IMR-90 (cell line): ENCODE data around the gene CPTP. TPM values are rescaled to one million over a fixed set of nuclear protein-coding genes. Genes with fewer than 3 reads are reported as not detected.
A peak's percentile ranks its signal among the peaks of the same experiment; 100 is the strongest.

Experiments
- ATAC-seq: fragments of 200-7000 bp; cut with Tn5 transposase; 2 replicates; pipeline ENCODE4 v1.9.1; 2020; ENCODE audit warnings: low read depth, mild to moderate bottlenecking, moderate library complexity
- BruUV-seq: library from RNA; stranded (reverse); fragments of 400-500 nt; replicated peaks from 2 replicates; lab custom pipeline; 2021; lab: Mats Ljungman, UMichigan
- CTCF ChIA-PET: fragments of 300-600 bp; formaldehyde crosslinking; extraction: SDS; loops from one replicate; lab custom pipeline; 2021; ENCODE audit warnings: antibody characterized with exemption; lab: Yijun Ruan, JAX
- POLR2A ChIA-PET: fragments of 300-600 bp; sonication (Branson Sonifier 250); formaldehyde crosslinking; loops from one replicate; lab custom pipeline; 2022; ENCODE audit warnings: antibody characterized with exemption; ENCODE audit not compliant: unreplicated experiment; lab: Charles Lee
- DNase-seq: peaks from one replicate; pipeline ENCODE4 v3.0.0; 2013
- H2AFZ ChIP-seq: replicated peaks from 2 replicates; pipeline ENCODE3; 2013; ENCODE audit warnings: low read length, mild to moderate bottlenecking; ENCODE audit not compliant: poor library complexity
- H2AK5ac ChIP-seq: 2 replicates; pipeline ENCODE4 v1.6.1; 2013; ENCODE audit warnings: low read depth, low read length, inconsistent platforms
- H2AK9ac ChIP-seq: replicated peaks from 2 replicates; pipeline ENCODE3; 2013; ENCODE audit warnings: mild to moderate bottlenecking, low read depth, low read length, moderate library complexity; ENCODE audit not compliant: poor library complexity
- H2BK120ac ChIP-seq: 2 replicates; pipeline ENCODE4 v1.6.1; 2013; ENCODE audit warnings: low read depth, low read length, inconsistent platforms
- H2BK15ac ChIP-seq: 3 replicates; pipeline ENCODE4 v1.6.1; 2013; ENCODE audit warnings: low read depth, low read length, inconsistent platforms
- H2BK20ac ChIP-seq: 2 replicates; pipeline ENCODE4 v1.6.1; 2013; ENCODE audit warnings: low read depth, mild to moderate bottlenecking, inconsistent platforms, low read length, moderate library complexity
- H2BK5ac ChIP-seq: 2 replicates; pipeline ENCODE4 v1.6.1; 2013; ENCODE audit warnings: mild to moderate bottlenecking, low read depth, low read length, inconsistent platforms; ENCODE audit not compliant: poor library complexity, severe bottlenecking
- H3K14ac ChIP-seq: replicated peaks from 2 replicates; pipeline ENCODE4 v1.6.1; 2013; ENCODE audit warnings: low read depth, low read length, inconsistent platforms
- H3K18ac ChIP-seq: 2 replicates; pipeline ENCODE4 v1.6.1; 2013; ENCODE audit warnings: low read depth, low read length, control low read depth
- H3K23ac ChIP-seq: 2 replicates; pipeline ENCODE4 v1.6.1; 2013; ENCODE audit warnings: low read depth, low read length, inconsistent platforms
- H3K27ac ChIP-seq: 2 replicates; pipeline ENCODE4 v1.5.1; 2013; ENCODE audit warnings: mild to moderate bottlenecking, control low read depth, low read length; ENCODE audit not compliant: insufficient read depth
- H3K27me3 ChIP-seq: 2 replicates; pipeline ENCODE4 v1.6.1; 2013; ENCODE audit warnings: low read length; ENCODE audit not compliant: control insufficient read depth, insufficient read depth
- H3K36me3 ChIP-seq: 2 replicates; pipeline ENCODE4 v1.6.1; 2013; ENCODE audit warnings: low read length, mixed read lengths; ENCODE audit not compliant: control insufficient read depth, insufficient read depth
- H3K4ac ChIP-seq: 2 replicates; pipeline ENCODE4 v1.6.1; 2013; ENCODE audit warnings: low read depth, low read length, inconsistent platforms
- H3K4me1 ChIP-seq: 2 replicates; pipeline ENCODE4 v1.6.1; 2013; ENCODE audit warnings: low read length, mixed read lengths; ENCODE audit not compliant: control insufficient read depth, insufficient read depth
- H3K4me2 ChIP-seq: 2 replicates; pipeline ENCODE4 v1.6.1; 2013; ENCODE audit warnings: low read depth, mild to moderate bottlenecking, control low read depth, low read length, moderate library complexity
- H3K4me3 ChIP-seq: 2 replicates; pipeline ENCODE4 v1.5.1; 2013; ENCODE audit warnings: low read depth, mild to moderate bottlenecking, control low read depth, low read length, moderate library complexity; ENCODE audit not compliant: insufficient read depth
- H3K56ac ChIP-seq: 2 replicates; pipeline ENCODE4 v1.6.1; 2013; ENCODE audit warnings: low read length, inconsistent platforms; ENCODE audit not compliant: insufficient read depth; ENCODE audit errors: extremely low read depth
- H3K79me1 ChIP-seq, 2 experiments: 2 replicates each; pipeline ENCODE4 v1.6.1; 2013; ENCODE audit warnings: low read length in 2 of 2, inconsistent platforms in 1 of 2, low read depth in 1 of 2
- H3K9ac ChIP-seq: 2 replicates; pipeline ENCODE4 v1.6.1; 2013; ENCODE audit warnings: low read depth, low read length, control low read depth
- H3K9me1 ChIP-seq: 2 replicates; pipeline ENCODE4 v1.6.1; 2013; ENCODE audit warnings: low read length, inconsistent platforms; ENCODE audit not compliant: insufficient read depth
- H3K9me3 ChIP-seq: 2 replicates; pipeline ENCODE4 v1.6.1; 2013; ENCODE audit warnings: low read length; ENCODE audit not compliant: control insufficient read depth, insufficient read depth
- H4K20me1 ChIP-seq: 2 replicates; pipeline ENCODE4 v1.6.1; 2013; ENCODE audit warnings: low read length, inconsistent platforms; ENCODE audit not compliant: insufficient read depth
- H4K5ac ChIP-seq: 2 replicates; pipeline ENCODE4 v1.6.1; 2013; ENCODE audit warnings: mild to moderate bottlenecking, low read depth, low read length, control low read depth
- H4K8ac ChIP-seq, 2 experiments: 2 replicates each; pipeline ENCODE4 v1.6.1; 2013; ENCODE audit warnings: low read depth in 2 of 2, low read length in 2 of 2, control low read depth in 1 of 2, inconsistent platforms in 1 of 2
- H4K91ac ChIP-seq: 2 replicates; pipeline ENCODE4 v1.6.1; 2013; ENCODE audit warnings: low read depth, low read length, inconsistent platforms; ENCODE audit not compliant: insufficient read depth
- BHLHE40 ChIP-seq: fragments of 150-350 bp; IDR thresholded peaks from 2 replicates; pipeline ENCODE4 v1.6.1; 2016; ENCODE audit warnings: mild to moderate bottlenecking, low read depth, low read length
- CEBPB ChIP-seq: IDR thresholded peaks from 2 replicates; pipeline ENCODE4 v1.6.1; 2012; ENCODE audit warnings: low read depth, low read length, improper control_type of control experiment
- CHD1 ChIP-seq: IDR thresholded peaks from 2 replicates; pipeline ENCODE4 v1.6.1; 2012; ENCODE audit warnings: low read depth, low read length, improper control_type of control experiment
- FOS ChIP-seq: fragments of 150-350 bp; IDR thresholded peaks from 2 replicates; pipeline ENCODE4 v1.6.1; 2016; ENCODE audit warnings: low read depth, low read length
- MAFK ChIP-seq: IDR thresholded peaks from 2 replicates; pipeline ENCODE4 v1.6.1; 2012; ENCODE audit warnings: low read depth, low read length, improper control_type of control experiment
- MAZ ChIP-seq: IDR thresholded peaks from 2 replicates; pipeline ENCODE4 v1.6.1; 2012; ENCODE audit warnings: low read depth, mild to moderate bottlenecking, low read length, improper control_type of control experiment, moderate library complexity, borderline replicate concordance
- MXI1 ChIP-seq: IDR thresholded peaks from 2 replicates; pipeline ENCODE4 v1.6.1; 2012; ENCODE audit warnings: low read depth, mild to moderate bottlenecking, low read length, moderate library complexity, borderline replicate concordance
- NFE2L2 ChIP-seq: fragments of 150-350 bp; IDR thresholded peaks from 2 replicates; pipeline ENCODE4 v1.6.1; 2016; ENCODE audit warnings: low read depth, mild to moderate bottlenecking, low read length
- POLR2A ChIP-seq: IDR thresholded peaks from 2 replicates; pipeline ENCODE4 v1.6.1; 2012; ENCODE audit warnings: mild to moderate bottlenecking, low read depth, low read length
- RAD21 ChIP-seq: IDR thresholded peaks from 2 replicates; pipeline ENCODE4 v1.6.1; 2012; ENCODE audit warnings: low read length, improper control_type of control experiment
- RCOR1 ChIP-seq: IDR thresholded peaks from 2 replicates; pipeline ENCODE4 v1.6.1; 2012; ENCODE audit warnings: mild to moderate bottlenecking, low read length, improper control_type of control experiment; ENCODE audit not compliant: insufficient replicate concordance
- RFX5 ChIP-seq: IDR thresholded peaks from 2 replicates; pipeline ENCODE4 v1.8.0; 2012; ENCODE audit warnings: low read depth, mild to moderate bottlenecking, low read length, moderate library complexity
- SMC3 ChIP-seq: fragments of 150-350 bp; IDR thresholded peaks from 2 replicates; pipeline ENCODE4 v1.6.1; 2016; ENCODE audit warnings: low read depth, mild to moderate bottlenecking, antibody characterized with exemption, low read length, moderate library complexity
- WGBS, 2 experiments: methylation state at CpG; one replicate each; pipeline versions ENCODE4 v1.1.5 to v1.1.7; 2013; ENCODE audit warnings: missing lambda C conversion rate in 2 of 2; ENCODE audit not compliant: insufficient read length in 1 of 2; ENCODE audit errors: extremely low coverage in 2 of 2; 5-methylcytosine and 5-hydroxymethylcytosine counted together
- dilution Hi-C: fragments of 300-500 bp; cut with HindIII; formaldehyde crosslinking; loops from one replicate; pipeline ENCODE4 v1.14.3; 2018; ENCODE audit warnings: low sequenced_read_pairs; ENCODE audit not compliant: unreplicated experiment
- in situ Hi-C: fragments of 300-500 bp; cut with MboI; formaldehyde crosslinking; loops from 3 replicates; pipeline ENCODE4 v1.14.3; 2019; ENCODE audit warnings: low sequenced_read_pairs, inconsistent platforms, mixed read lengths
- intact Hi-C: fragments of 100-400 bp; cut with micrococcal nuclease; formaldehyde crosslinking; loops from 2 replicates; pipeline ENCODE4 v1.10.0; 2022
- polyA plus RNA-seq, 3 experiments: library from polyadenylated mRNA; depleted of rRNA; stranded (reverse); fragments of >200 nt; gene quantifications; 2 replicates each; pipeline ENCODE4 v1.2.3, GENCODE V29; 2012; ENCODE audit warnings: low replicate concordance in 1 of 3
- total RNA-seq: library from RNA; depleted of rRNA; stranded (reverse); fragments of >200 nt; gene quantifications from 2 replicates; pipeline ENCODE4 v1.2.3, GENCODE V29; 2012
- TF ChIP-seq, protein P1 (sequence below): fragments of 150-350 bp; IDR thresholded peaks from 2 replicates; pipeline ENCODE4 v1.6.1; 2017; ENCODE audit warnings: mild to moderate bottlenecking, antibody characterized with exemption, low read length, low read depth
- TF ChIP-seq, protein P2 (sequence below): fragments of 150-350 bp; IDR thresholded peaks from 2 replicates; pipeline ENCODE4 v1.6.1; 2016; ENCODE audit warnings: low read depth, mild to moderate bottlenecking, low read length, moderate library complexity, borderline replicate concordance
- TF ChIP-seq, protein P3 (sequence below): conservative IDR thresholded peaks from 2 replicates; pipeline ENCODE4 v1.5.1; 2012; ENCODE audit warnings: mild to moderate bottlenecking, low read depth, low read length, improper control_type of control experiment

The CPTP gene
- total and polyA plus RNA-seq, 2 of the 4 experiments (the other 2 are of a cell fraction), result 2.7 to 12.1 TPM

DNA sequence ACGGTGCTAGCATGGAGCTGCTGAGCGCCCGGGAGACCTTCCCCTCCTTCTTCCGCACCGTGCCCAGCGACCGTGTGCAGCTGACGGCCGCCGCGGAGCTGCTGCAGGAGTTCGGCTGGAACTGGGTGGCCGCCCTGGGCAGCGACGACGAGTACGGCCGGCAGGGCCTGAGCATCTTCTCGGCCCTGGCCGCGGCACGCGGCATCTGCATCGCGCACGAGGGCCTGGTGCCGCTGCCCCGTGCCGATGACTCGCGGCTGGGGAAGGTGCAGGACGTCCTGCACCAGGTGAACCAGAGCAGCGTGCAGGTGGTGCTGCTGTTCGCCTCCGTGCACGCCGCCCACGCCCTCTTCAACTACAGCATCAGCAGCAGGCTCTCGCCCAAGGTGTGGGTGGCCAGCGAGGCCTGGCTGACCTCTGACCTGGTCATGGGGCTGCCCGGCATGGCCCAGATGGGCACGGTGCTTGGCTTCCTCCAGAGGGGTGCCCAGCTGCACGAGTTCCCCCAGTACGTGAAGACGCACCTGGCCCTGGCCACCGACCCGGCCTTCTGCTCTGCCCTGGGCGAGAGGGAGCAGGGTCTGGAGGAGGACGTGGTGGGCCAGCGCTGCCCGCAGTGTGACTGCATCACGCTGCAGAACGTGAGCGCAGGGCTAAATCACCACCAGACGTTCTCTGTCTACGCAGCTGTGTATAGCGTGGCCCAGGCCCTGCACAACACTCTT is 7.6 kb downstream of the CPTP start:
- Histone ChIP-seq H4K5ac (no peak overlapping the region), H3K9me1 (peaks cover 9% of the 10 kb centered on the region), H2BK15ac (no peak overlapping the region), H2BK20ac (no peak overlapping the region), H2AK5ac (no peak overlapping the region), H3K79me1 (peaks cover 7 to 11% of the 10 kb centered on the region in 2 experiments; a peak in 2 of 4 replicates), H3K4ac (no peak overlapping the region), H4K91ac (no peak overlapping the region), H3K18ac (no peak overlapping the region), H4K8ac (no peak overlapping the region), H3K36me3 (peaks cover 12% of the 10 kb centered on the region), H3K27ac (no peak overlapping the region), H2BK5ac (no peak overlapping the region), H2AFZ (no peak overlapping the region), H3K27me3 (no peaks in the 10 kb centered on the region), H3K9ac (no peak overlapping the region), H3K23ac (no peak overlapping the region), H3K4me3 (no peak overlapping the region), H3K14ac (no peak overlapping the region), H4K20me1 (peaks cover 19% of the 10 kb centered on the region), H3K9me3 (no peaks in the 10 kb centered on the region), H2BK120ac (no peak overlapping the region), H3K4me1 (no peaks in the 10 kb centered on the region), H3K4me2 (no peak overlapping the region), H2AK9ac (peak overlapping the region; percentile 55), H3K56ac (no peak overlapping the region)
- in situ Hi-C loops (no loop called here), dilution Hi-C loops (no loop called here), intact Hi-C loops (no loop called here)
- TF ChIP-seq MAFK, result no peak
- no peak for TF ChIP-seq RAD21
- TF ChIP-seq POLR2A, result no peak
- no peak for TF ChIP-seq MAZ
- TF ChIP-seq NFE2L2, result no peak
- TF ChIP-seq, protein P1, sequence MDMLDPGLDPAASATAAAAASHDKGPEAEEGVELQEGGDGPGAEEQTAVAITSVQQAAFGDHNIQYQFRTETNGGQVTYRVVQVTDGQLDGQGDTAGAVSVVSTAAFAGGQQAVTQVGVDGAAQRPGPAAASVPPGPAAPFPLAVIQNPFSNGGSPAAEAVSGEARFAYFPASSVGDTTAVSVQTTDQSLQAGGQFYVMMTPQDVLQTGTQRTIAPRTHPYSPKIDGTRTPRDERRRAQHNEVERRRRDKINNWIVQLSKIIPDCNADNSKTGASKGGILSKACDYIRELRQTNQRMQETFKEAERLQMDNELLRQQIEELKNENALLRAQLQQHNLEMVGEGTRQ, result no peak
- no peak for TF ChIP-seq BHLHE40
- TF ChIP-seq, protein P2, sequence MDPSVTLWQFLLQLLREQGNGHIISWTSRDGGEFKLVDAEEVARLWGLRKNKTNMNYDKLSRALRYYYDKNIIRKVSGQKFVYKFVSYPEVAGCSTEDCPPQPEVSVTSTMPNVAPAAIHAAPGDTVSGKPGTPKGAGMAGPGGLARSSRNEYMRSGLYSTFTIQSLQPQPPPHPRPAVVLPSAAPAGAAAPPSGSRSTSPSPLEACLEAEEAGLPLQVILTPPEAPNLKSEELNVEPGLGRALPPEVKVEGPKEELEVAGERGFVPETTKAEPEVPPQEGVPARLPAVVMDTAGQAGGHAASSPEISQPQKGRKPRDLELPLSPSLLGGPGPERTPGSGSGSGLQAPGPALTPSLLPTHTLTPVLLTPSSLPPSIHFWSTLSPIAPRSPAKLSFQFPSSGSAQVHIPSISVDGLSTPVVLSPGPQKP, result no peak
- TF ChIP-seq FOS, result no peak
- TF ChIP-seq, protein P3, sequence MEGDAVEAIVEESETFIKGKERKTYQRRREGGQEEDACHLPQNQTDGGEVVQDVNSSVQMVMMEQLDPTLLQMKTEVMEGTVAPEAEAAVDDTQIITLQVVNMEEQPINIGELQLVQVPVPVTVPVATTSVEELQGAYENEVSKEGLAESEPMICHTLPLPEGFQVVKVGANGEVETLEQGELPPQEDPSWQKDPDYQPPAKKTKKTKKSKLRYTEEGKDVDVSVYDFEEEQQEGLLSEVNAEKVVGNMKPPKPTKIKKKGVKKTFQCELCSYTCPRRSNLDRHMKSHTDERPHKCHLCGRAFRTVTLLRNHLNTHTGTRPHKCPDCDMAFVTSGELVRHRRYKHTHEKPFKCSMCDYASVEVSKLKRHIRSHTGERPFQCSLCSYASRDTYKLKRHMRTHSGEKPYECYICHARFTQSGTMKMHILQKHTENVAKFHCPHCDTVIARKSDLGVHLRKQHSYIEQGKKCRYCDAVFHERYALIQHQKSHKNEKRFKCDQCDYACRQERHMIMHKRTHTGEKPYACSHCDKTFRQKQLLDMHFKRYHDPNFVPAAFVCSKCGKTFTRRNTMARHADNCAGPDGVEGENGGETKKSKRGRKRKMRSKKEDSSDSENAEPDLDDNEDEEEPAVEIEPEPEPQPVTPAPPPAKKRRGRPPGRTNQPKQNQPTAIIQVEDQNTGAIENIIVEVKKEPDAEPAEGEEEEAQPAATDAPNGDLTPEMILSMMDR, result no peak
- no peak for TF ChIP-seq SMC3
- no peak for TF ChIP-seq RCOR1
- TF ChIP-seq CHD1, result no peak
- no peak for TF ChIP-seq RFX5
- TF ChIP-seq MXI1, result no peak
- TF ChIP-seq CEBPB, result no peak
- ChIA-PET POLR2A (no interaction called here), CTCF (no interaction called here)
- no peak for ATAC-seq
- WGBS, 2 experiments, result 90% methylated on average over 30 of the region's 57 CpGs; no CpG with 5 or more reads in 1 of the 2 experiments
- BruUV-seq, result no TSS peak
- no peak for DNase-seq
